IPS-11a (cell line): ENCODE measurements around the gene ELAPOR1.

Experiments used
- H3K4me3 ChIP-seq: one replicate; pipeline ENCODE4 v1.5.1; 2013; ENCODE audit warnings: low read depth, low read length, control low read depth

ELAPOR1 gene

GRCh38 chr1:109096120-109096519, 17.8 kb upstream of the ELAPOR1 start:
- no peak overlapping the region for H3K4me3 ChIP-seq

GRCh38 chr1:109099938-109100773, 13.8 kb upstream of the ELAPOR1 start:
- peak overlapping the region; percentile 96 for H3K4me3 ChIP-seq

- no peak overlapping the region for H3K4me3 ChIP-seq
These were observed 9.4 kb upstream of the ELAPOR1 start for GRCh38 chr1:109104364-109105151.

- no peak overlapping the region for H3K4me3 ChIP-seq
These were observed 8.0 kb upstream of the ELAPOR1 start for GRCh38 chr1:109105881-109106280.

- no peak overlapping the region for H3K4me3 ChIP-seq
These were observed 6.1 kb upstream of the ELAPOR1 start for GRCh38 chr1:109107785-109108184.

GRCh38 chr1:109109906-109110305, 4.0 kb upstream of the ELAPOR1 start:
- H3K4me3 ChIP-seq = no peak overlapping the region

- no peak overlapping the region for H3K4me3 ChIP-seq
These were observed 2.4 kb upstream of the ELAPOR1 start for GRCh38 chr1:109111386-109112055.

GRCh38 chr1:109112056-109112651, 1.8 kb upstream of the ELAPOR1 start:
- H3K4me3 ChIP-seq = no peak overlapping the region

- no peak overlapping the region for H3K4me3 ChIP-seq
These were observed 1.1 kb upstream of the ELAPOR1 start for GRCh38 chr1:109112652-109113285.

- H3K4me3 ChIP-seq = peak overlapping the region; percentile 55
These were observed 393 bp downstream of the ELAPOR1 start for GRCh38 chr1:109114342-109114674.

- no peak overlapping the region for H3K4me3 ChIP-seq
These were observed 1.8 kb downstream of the ELAPOR1 start for GRCh38 chr1:109115685-109116084.

GRCh38 chr1:109116286-109116685, 2.4 kb downstream of the ELAPOR1 start:
- H3K4me3 ChIP-seq = no peak overlapping the region

GRCh38 chr1:109118089-109118488, 4.2 kb downstream of the ELAPOR1 start:
- H3K4me3 ChIP-seq = no peak overlapping the region

GRCh38 chr1:109120356-109120755, 6.4 kb downstream of the ELAPOR1 start:
- H3K4me3 ChIP-seq = no peak overlapping the region

- no peak overlapping the region for H3K4me3 ChIP-seq
These were observed 17.1 kb downstream of the ELAPOR1 start for GRCh38 chr1:109131059-109131458.

- H3K4me3 ChIP-seq = no peak overlapping the region
These were observed 17.9 kb downstream of the ELAPOR1 start for GRCh38 chr1:109131800-109132199.

- H3K4me3 ChIP-seq = no peak overlapping the region
These were observed 19.2 kb downstream of the ELAPOR1 start for GRCh38 chr1:109133002-109133706.

GRCh38 chr1:109133815-109134214, 19.9 kb downstream of the ELAPOR1 start:
- H3K4me3 ChIP-seq = no peak overlapping the region

- no peak overlapping the region for H3K4me3 ChIP-seq
These were observed 20.5 kb downstream of the ELAPOR1 start for GRCh38 chr1:109134423-109134822.

GRCh38 chr1:109135940-109136339, 22.0 kb downstream of the ELAPOR1 start:
- no peak overlapping the region for H3K4me3 ChIP-seq
